Activated T-helper 1 cell treated with Interleukin-2 at 50 U/mL for 16 hours (primary cell): Measurements from ENCODE around the gene RRAGC.
"Not testable (repeated sequence)": the region's sequence is repeated elsewhere in the genome, so short reads cannot be mapped to it uniquely, and the experiment has no call there.

Experiments
- DNase-seq: peaks from one replicate; pipeline ENCODE4 v3.0.0-alpha.2; 2020; ENCODE audit warnings: low read depth

The RRAGC gene

DNA sequence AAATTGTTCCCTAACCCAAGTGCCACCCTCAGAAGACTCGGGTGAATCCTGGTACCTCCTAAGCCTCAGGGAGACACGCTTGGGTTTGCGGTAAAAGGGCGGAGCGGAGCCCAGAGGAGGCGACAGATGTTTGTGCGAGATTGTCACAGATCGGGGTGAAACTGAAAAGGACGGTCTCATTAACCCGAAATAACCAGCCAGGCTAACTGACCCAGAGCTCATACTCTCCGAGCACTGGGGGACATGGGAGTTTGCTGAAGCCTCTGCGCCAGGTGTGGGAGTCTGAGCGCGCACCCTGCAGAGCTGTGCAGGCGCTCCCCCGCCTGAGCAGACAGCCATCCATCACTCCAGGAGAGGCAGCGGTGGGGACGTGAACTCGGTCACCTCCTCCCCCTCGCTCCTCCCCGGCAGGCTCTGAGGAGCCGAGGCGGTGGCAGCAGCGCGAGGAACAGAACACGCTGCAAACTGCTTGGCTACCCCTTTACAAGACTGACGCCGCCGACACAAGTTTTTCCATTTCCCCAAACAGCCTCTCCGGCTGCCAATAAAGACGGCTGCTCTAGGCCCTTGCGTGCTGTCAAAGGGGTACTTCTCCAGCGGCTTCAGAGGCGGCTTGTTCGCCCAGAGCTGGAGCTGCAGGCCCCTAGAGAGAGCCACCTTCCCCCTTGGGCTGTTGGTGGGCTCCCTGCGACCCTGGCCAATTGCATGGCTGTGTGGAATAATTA lies 43.5 kb downstream of the RRAGC start:
- no peak for DNase-seq

DNA sequence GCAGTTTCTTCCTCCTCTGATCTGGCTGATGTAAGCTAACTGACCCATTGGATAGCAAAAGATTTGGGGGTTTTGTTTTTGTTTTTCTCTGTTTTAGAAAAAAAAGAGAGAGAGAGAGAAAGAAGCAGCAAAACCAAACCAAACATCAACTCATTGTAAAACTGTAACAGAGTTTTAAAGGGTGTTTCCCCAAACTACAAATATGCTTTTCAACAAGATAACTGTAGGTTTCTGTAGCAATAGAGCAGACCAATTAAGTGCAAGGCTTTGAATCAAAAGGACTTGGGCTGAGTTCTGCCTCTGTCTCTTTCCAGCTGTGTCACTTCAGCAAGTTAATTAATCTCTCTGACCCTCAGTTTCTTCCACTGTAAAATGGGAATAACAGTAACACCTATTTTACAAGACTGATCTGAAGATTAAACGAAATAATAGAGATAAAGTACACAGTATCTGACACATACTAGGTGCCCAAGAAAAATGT lies 44.5 kb downstream of the RRAGC start:
- DNase-seq = no peak

DNA sequence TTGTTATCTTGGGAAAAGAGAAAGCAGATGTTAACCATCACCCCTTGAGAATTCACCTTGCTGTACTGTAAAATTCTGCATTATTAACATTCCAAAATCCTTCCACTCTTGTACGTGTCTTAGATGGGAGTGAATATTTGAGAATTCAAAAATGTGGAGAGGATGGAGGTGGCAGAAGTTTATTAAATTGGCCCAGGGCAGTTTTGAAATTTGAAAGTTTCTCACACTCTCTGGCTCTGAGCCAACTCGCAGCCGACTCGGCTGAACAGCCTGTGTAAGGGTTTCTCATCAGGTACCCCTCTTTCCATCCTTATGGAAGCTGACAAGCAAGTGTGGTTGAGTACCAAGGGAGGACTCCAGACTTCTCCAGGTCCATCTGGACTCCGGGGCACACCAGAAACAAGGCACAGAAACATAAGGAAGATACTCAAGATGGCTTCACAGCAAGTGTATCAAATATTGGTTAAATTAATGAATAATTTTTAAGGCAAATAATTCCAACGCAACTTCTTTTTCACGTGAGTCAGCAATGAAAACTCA lies 45.1 kb downstream of the RRAGC start:
- DNase-seq = no peak

DNA sequence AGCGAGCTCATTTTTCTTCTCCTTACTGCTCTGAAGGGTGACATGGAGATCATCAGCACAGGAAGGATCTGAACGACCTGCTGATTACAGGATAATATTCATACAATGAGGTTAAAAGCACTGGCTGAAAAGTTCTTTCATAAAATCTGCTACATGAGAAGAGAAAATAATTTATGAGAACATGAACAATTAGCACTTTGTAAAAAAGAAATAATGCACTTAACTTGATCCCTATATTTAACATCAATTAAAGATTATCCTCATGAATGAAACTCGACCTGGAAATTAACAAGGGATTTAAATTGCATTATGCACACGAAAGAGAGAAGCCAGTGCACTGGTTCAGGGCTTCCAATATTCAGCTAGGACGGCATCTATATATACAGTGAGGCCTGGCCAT lies 46.6 kb downstream of the RRAGC start:
- no peak for DNase-seq

DNA sequence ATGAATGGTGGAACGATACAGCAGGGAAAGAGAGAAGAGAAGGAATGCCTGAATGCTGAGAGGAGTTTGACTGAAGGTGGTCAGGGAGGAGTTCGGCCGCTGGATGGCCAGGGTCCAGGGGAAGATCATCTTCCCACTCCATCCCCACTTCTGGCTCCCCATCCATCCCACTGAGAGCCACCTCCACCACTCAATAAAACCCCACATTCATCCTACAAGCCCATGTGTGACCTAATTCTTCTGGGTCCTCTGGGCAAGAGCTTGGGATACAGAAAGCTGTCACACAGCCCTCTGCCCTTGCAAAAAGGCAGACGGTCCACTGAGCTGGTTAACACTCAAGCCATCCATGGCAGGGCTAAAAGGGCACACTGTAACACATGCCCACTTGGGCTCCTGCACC lies 48.1 kb downstream of the RRAGC start:
- not testable (repeated sequence) for DNase-seq

DNA sequence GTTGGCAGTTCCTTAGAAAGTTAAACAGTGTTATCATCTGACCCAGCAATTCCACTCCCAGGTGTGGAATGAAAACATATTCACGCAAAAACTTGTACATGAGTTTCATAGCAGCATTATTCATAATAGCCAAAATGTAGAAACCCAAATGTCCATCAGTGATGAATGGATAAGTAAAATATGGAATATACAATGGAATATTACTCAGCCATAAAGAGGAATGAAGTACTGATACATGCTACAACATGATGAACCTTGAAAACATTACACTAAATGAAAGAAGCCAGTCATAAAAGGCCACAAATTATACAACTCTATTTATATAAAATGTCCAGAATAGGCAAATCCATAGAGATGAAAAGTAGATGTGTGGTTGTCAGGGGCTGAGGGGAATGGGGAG lies 53.5 kb downstream of the RRAGC start:
- DNase-seq = no peak

DNA sequence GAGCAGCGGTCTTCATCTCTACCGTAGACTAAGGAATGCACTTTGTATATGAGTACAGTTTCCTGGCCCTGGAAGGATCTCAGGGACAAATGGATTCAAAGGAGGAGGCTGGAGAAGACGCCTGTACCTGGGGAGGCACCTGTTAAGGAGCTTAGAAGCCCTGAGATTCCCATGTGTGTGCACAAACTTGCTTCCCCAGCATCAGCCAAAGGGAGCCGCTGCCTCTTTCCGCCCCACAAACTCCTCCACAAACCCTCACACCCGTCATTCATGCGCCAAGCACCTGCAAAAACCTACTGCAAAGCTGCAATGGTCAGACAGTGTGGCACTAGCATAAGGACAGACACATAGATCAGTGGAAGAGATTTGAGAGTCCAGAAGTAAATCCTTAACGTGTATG lies 54.5 kb downstream of the RRAGC start:
- DNase-seq = no peak

DNA sequence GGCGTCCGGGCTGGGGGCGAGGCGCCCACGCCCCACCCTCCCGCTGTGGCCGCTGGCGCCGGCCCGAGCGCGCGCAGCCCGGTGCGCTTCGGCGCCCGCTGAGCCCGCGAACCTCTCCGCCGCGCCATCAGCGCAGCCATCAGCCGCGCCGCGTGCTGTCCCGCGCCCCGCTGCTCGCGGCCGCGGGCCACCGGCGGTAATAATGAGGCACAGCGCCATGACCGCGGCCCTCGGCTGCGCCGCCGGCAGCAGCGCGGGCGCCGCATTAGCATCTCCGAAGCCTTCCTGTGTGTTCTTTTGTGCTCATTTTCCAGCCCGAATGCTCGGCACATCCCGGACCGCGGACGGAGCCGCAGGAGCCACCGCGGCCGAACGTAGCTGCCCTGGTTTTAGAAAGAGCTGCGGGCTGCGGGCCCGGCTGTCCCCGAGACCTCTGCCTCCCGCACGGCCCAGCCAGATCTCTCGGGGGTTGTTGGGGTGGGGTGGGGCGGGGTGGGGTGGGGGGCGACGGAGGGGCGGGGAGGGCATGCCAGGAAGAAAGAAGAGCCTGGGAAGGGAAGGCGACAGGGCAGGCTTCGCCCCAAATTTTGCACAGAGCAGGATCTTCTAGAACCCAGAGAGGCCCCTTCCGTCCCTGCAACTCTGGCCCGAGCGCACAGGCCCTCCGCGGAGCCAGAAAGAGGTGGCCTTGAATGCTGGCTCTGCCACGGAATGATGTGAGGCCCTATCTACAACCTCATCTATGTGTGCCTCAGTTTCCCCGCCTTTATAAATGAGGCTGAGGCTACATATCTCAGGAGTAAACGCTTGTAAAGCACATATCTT lies 55.3 kb downstream of the RRAGC start:
- DNase-seq = no peak

DNA sequence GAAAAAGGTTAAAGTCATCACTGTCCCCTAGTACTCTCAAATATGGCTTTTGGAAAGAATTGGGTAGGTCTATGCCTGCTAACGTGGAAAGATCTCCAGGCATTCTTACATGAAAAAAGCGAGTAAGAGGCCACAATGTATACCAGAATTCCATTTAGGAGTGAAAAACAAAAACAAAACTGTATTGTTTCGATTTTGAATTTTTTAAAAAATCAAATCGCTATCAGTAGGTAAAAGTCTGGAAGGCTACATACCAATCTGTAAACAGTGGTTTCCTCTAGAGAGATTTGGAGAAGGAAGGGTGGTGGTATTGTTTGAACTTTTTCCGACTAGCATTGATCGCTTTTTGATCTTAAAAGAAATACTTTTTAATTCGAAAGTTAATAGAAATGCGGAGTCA lies 55.9 kb downstream of the RRAGC start:
- DNase-seq = no peak

DNA sequence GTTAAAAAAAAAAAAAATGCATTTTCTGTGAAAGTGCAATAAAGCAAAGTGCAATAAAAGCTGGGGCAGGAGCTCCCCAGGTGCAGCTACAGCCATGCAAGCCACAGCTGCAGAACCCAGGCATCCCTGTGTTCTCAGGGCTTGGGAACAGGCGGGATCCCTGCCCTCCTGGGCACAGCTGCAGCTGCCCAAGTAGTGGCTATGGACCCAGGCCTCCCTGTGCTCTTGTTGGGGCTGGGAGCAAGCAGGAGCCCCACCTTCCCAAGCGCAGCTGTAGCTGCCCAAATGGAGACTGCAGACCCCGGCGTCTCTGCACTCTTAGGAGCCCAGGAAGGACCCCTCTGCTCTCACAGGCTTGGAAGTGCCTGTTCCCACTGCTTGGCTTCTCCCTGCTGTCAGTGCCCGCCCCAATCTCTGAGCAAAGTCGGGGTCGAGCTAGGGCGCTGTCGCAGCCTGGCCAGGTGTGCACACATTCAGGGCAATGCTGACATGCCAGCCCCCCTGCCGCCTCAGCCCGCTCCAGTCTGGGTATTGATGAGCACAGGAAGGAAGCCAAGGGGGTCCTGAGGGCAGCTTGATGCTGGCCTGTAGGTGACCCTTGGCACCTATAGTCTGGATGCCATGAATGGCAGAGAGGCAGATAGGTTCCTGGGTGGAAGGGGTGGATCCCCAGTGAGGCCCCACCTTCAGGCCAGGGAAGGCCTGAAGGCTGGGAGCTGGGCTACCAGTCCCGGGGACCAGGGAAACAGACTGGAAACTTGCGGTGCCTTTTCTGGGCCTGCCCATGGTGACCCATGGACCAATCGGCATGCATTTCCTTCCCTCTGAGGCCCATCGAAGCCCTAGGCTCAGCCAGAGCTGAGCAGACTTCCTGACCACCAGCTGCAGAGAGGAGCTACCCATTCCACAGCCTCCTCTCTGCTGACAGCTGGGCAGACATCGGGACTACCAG lies 58.6 kb downstream of the RRAGC start:
- DNase-seq = no peak

DNA sequence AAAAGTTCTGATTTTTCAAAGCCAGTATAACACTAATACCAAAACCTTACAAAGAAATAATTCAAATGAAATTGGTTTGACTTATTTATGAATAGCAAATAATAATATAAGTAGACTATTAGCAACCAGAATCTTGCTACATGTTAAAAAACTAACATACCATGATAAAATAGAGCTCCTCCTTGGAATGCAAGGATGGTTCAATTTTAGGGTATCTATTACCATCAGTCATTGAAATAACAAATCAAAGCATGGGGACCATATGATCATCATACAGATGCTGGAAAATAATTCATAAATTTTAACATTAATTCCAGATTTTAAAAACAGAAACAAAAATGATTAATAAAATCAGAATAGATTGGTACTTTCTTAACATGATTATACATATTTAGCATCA lies 66.3 kb downstream of the RRAGC start:
- DNase-seq = no peak

DNA sequence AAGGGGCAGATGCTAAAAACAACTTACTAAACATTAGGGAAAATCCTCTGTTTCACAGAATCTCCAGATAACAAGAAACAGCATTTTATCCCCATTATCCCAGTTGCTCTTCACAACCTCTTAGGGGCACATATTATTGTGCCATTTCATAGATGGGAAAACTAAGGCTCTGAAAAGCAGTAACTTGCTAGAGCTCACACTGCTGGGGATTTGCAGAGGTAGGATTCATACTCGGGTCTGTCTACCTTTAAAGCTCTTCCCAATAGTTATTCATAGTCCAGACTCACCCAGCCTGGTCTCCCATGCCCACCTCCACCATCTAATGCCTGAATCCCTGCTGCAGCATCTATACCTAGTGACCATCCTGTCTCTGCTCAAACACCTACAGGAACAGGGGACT lies 67.7 kb downstream of the RRAGC start:
- no peak for DNase-seq

DNA sequence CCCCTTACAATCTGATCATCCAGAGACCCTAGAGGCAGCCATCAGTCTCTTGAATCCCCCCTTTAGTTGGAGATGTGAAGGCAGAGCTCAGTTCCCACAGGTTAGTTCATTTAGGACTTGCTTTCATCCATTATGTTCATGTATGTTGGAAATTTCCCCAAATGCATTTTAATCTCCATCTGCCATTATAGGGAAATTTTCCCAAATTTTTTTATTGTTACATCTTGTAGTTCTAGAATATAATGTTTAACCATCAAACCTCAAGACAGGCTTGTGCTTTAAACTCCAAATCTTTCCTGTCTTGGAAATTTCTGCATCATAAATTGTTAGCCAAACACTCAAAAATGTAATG lies 68.4 kb downstream of the RRAGC start:
- DNase-seq = no peak

DNA sequence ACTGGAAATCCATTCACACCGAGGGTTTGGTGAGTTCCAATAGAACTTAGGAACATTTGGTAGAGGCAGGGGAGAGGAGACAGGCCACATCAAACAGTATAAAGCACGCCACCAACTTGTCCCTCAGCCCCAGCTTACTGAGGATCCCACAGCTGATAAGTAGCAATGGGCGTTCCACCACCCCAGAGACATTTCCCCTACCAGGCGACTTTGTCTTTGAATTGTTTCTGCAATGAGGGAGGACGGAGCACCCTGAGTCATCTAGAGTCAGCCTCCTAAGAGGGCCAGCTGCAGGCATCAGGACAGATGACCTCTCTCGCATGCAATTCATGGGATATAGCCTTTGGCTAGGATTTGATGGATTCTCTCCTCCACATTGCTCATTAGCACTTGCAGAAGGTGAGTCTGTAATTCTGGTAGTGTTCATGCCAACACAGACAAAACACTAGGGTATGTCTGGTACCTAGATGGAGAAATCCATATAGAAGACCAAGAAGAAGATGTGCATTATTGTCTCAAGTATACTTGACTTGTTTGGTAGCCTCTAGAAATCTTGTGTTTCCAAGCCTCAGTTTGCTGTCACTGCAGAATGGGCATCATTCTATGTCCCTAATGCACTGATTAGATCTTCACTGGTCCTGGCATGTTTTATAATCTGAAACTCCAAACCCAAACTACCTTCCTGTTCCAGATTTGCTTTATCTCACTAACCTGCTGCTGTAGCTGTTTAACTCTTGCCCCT lies 69.0 kb downstream of the RRAGC start:
- no peak for DNase-seq

DNA sequence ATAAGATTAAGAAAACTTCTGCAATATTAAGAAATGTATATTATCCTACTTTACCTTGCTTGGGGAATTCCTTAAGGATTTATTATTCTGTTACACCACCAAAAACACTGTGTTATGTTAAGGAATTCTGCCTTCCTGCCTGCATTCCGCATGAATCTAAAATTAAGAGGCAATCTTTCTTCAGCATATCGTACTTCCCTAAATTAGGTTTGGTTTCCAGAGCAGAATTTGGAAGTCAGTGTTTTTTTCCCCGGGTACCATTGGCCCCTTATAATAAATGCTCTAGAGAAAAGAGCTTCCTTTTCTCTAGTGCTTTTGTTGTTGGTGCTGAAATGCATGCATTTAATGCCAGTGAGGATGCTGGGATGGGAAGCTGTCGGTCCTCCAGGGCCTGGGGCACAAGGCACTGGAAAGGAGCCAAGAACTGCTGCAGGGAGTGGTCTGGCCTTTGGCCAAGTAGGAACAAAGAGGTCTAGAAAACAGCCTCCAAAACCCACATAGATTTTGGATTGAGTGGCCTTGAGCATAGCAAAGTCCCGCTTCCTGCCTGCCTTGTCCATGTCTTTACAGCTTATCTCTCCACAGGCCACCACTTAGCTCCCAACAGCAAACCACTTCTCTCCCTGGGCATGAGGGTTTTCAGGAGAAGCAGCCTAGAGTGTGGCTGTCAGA lies 69.9 kb downstream of the RRAGC start:
- DNase-seq = no peak

DNA sequence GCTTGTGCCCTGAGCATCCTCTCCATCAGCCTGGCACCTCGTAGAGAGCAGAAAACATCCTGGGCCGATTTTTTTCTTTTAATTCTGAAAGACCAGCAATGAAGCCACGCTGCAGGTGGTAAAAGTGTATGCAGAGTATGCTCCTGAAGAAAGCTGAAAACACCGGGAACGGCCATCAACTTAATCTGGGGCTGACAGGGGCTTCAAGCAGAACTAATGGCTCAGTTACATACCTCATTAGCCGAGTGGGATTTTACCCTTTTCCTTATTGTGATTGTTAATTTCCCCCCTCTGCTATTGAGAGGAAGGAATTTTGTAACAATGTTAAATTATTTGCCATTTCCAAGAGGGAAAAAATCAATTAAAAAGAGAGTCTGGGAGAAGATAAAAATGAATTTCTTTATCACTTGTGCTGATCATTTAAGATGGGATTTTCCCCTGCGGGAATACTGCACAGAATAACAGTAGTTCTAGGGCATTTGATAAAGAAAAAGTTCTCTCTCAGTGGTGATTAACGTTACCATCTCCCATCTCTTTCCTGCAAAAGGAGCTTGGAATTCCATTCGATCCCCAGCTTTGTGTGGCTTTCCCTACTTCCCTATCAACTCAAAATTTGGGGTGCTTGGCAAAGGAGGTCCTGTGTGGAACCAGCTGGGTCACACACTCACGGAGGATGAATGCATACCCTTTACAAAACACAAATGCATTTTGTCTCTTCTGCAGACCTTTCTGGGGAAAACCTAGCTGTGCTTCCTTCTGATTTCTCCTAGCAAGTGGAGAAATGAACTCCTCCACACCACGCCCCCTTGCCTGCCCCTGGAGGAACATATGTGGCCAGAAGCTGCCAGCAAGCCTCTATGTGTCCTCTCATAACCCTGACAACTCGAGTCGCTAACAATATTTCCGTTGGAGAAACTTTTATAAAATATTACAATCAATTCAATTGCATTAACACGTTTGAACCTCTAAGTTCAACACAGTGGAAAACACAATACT lies 70.9 kb downstream of the RRAGC start:
- DNase-seq = no peak
